HG03520 (cell line): ENCODE measurements around the gene NAT8L.

Experiments
- ATAC-seq: cut with Tn5 transposase; IDR thresholded peaks from one replicate; pipeline ENCODE4 v1.9.1; 2021; ENCODE audit warnings: mild to moderate bottlenecking, moderate library complexity; ENCODE audit not compliant: unreplicated experiment

NAT8L gene

DNA sequence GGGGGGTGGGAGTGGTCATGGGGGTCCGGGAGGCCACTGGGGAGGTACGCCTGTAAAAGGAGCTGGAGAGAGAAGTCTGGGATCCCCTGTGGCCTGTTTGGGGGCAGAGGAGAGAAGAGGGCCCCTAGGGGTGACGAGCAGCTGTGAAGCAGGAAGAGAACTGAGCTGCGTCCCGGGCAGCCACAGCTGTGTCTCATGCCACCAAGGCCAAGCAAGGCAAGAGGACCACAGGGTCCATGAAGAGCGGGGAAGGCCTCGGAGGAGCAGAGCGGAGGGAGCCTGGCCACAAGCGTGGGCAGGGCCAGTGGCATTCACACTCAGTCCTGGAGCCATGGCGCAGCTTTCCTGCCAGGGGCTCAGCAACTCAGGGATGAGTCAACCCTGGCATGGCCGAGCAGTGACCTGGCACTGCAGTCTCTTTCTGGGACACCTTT lies 13.6 kb upstream of the NAT8L start:
- ATAC-seq = no peak

DNA sequence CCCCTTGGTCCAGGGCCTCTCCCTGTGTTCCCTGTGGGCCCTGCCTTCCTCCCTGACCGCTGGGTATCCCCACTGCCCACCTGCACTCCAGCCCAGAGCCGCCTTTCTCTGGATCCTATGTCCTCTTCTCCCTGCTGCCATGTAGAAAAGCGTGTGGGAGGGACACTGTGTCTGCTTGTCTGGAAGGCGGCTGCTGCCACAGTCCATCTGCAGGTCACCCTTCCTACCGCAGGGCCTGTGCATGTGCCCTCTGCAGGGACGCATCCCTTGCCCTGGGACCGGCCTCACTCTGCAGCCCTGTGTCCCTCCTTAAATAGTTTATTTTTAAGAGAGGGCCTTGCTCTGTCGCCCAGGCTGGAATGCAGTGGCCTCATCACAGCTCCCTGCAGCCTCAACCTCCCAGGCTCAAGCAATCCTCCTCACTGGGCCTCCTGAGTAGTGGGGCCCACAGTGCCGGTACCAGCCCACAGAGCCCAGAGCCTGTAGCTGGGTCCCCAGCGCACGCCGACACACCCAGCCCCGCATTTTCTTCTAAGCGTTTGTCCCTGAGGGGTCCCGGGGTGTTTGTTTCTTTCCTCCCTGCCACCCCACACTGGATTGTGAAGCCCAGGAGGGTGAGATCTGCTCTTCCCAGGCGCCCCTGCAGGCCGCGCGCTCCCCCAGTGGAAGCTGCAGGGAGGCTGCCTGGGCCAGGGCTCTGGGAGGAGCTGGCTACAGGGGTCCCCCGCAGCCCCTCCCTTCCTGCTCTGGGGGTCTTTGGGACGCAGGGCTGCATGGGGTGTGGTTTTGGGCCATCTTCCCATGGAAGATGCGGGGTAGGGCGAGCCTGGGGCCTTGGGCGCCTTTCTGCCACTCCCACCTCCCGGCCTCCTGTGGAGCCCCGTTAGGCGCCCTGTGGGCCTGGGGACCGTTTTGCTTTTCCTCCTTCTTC lies 12.8 kb upstream of the NAT8L start:
- ATAC-seq = no peak

DNA sequence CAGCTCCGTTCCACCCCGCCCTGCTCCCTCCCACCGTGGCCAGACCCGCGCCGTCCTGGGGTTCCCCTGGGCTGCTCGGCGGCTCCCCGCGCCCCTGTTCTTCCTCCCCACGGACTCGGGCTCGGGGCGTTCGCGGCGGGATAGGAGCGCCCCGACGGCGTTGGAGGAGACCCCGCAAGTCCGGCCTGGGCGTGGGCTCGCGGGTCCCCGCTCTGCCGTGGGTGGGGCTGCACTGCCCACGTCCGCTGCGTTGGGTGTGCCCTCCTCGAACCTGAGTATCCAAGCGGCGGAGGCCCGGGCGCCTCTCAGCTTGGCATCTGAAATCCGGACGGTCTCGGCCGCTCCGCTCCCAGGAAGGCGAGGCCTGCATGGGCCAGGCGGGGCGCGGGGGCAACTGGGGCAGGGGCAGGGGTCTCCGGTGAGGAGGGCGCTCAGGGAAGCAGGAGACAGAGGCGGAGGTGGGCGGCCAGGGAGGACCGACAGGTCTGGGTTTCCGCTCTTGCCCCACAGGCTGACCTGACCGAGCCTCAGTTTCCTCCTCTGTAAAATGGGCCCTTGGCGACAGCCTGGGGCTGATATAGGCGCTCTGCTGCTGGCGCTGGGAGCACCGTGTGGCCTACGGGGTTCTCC lies 12.0 kb upstream of the NAT8L start:
- no peak for ATAC-seq

DNA sequence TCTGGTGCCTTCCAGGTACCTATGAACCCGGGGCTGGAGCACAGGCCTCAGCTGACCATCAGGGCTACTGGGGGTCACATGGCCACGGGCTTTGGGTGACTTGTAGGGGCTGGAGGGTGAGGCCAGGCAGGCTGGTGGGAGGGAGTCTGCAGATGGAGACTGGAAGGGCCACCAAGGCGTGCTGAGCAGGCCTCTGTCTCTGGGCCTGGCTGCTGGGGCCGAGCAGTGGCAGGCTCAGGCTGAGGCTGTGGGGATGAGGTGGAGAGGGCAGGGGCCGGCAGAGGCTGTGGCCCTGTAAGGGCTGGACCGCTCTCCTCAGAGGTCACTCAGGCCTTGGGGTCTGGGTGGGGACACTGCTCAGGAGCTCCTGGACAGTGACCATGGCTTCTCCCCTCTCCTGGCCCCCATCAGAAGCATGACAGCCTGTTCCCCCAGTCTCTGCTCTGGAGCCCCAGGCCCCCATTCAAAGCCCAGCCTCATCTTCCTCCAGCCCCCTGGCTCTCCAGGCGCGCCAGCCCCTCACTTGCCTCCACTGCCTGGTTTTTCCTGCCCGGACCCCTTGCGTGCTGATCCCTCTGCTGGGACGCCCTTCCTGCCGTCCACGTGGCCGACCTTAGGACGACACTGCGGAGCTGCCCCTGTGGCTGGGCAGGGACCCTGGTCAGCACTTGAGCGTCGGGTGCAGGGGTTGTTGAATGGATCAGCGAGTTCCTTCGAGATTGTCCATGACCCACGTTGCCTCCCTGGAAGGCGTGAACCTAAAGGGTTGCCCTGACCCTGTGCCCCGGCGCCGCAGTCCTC lies 11.1 kb upstream of the NAT8L start:
- no peak for ATAC-seq

DNA sequence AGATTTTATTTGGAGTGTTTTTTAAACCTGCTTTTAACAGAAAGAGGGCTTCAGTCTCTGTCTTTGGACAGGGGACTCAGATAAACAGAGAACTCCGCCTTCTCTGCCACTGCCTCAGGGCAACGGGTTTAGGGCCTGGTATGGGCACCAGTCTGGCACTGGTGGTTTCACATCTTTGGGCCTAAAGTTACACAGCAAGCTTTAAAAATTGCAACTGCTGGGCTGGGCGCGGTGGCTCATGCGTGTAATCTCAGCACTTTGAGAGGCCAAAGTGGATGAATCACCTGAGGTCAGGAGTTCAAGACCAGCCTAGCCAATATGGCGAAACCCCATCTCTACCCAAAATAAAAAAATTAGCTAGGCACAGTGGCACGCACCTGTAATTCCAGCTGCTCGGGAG lies 10.3 kb upstream of the NAT8L start:
- no peak for ATAC-seq

DNA sequence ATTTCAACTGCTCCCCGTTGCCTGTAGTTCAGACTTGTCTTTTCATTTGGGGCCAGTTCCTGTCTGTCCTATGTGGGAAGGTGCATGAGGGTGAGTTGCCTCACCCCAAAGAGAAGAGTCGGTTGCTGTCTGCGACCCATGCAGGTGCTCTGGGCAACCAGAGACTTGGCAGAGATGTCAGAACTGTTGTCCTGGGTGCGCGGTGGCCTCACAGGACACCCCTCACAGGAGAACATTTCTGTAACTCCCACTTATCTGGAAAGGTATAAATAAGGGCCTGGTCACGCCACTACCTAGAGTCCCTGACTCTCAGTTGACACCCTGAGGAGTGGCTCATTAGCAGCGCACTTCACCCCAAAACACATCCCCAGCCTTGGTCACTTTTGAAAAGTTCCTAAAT lies 9.7 kb upstream of the NAT8L start:
- no peak for ATAC-seq

DNA sequence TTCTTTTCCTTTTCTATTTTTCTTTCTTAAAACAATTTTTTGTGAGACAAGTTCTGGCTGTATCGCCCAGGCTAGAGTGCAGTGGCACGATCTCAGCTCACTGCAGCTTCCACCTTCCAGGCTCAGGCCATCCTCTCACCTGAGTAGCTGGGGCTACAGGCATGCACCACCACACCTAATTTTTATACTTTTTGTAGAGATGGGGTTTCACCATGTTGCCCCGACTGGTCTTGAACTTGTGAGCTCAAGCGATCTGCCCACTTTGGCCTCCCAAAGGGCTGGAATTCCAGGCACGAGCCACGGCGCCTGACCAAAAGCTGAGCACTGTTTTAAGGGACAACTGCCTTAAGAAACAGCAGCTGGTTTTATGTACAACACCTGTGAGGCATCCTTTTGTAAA lies 9.3 kb upstream of the NAT8L start:
- no peak for ATAC-seq

DNA sequence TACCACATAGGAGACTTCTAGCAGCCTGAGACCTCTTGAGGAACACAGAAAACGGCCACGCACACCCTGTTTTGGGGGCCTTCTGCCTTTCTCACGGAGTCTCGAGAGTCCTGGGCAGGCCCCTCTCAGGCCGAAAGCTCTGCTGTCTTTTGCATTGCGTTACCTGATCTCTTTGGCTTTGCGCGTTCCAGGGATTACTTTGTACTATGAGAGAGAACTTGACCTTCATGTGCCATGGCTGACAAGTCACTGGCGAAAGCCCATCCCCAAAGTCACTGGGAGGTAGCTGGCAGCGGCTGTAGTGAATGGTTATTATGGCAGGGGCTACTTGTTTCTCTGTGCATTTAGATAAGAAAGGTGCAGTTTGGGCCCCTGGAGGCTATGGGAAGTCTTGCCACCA lies 8.0 kb upstream of the NAT8L start:
- ATAC-seq = no peak

DNA sequence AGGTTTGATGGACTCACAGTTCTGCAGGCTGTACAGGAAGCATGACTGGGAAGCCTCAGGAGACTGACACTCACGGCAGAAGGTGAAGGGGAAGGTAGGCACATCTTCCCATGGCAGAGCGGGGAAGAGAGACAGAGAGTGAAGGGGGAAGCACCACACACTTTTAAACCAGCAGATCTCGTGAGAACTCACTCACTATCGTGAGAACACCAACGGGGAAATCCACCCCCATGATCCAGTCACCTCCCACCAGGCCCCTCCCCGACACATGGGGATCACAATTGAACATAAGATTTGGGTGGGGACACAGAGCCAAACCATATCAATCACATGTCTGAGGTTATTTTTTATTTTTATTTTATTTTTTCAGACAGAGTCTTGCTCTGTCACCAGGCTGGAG lies 4.9 kb upstream of the NAT8L start:
- ATAC-seq = no peak

DNA sequence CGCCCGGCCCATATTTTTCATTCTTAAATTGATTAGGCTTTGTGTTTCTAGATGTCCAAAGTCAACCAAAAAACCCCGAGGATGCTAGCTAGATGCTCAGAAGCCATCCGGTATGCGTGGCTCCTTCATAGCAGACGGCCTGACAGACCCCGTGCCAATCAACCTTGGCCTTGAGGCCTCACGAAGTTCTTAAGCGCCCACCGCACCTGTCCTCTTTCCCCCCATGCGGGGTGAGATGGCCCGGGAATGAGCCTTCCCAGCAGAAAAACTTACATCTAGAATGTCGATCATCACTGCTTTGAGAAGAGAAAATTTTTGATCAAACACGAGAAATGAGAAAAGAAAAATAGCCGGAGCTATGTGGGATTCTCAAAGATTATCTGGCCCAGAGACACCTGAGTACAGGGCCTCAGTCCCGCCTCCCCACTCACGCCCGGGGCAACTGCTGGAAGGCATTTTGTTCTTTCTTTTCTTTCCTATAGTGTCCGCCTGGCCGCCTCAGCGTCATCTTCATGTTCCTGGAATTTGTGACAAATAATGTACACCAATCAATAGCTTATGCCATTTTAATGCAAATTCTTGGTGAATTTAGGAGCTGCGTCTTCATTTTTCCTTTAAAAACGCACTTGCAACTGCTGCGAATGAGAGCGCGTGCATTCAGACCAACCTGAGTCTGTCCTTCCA lies 1.6 kb upstream of the NAT8L start:
- ATAC-seq = no peak

DNA sequence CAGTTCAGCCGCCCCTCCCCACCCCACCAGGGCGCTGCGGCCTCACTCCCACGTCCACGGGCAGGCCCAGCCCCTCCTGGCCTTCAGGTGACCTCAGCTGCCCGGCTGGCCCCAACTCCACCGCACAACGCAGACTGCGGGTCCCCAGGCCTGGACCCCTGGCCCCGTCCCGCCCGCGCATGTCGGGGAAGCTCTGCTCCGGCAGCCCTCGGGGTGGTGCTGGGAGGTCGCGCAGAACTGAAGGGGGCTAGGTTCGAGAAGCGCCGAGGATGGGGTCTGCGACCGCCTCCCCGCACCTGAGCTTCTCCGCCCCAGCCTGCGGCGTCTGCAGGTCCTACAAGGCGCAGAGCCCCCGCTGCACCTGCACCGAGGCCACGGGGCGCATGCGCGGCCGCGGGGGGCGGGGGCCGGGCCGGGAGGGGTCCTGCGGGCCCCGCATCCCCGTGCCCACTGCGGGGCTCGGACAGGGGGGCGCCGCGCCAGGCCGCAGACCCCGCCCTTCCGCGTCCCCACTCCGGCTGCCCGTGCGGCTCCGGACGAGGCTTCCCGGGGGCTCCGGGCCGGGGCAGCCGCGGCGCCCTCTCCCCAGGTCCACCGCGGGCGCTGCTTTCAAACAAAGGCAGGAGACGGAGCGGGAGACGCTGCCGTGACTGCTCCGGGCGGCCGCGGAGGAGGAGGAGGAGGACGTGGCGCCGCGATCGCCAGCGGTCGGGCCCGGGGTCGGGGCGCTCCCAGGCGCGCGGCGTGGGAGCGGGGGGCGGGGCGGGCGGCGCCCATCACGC lies 672 bp upstream of the NAT8L start:
- no peak for ATAC-seq

DNA sequence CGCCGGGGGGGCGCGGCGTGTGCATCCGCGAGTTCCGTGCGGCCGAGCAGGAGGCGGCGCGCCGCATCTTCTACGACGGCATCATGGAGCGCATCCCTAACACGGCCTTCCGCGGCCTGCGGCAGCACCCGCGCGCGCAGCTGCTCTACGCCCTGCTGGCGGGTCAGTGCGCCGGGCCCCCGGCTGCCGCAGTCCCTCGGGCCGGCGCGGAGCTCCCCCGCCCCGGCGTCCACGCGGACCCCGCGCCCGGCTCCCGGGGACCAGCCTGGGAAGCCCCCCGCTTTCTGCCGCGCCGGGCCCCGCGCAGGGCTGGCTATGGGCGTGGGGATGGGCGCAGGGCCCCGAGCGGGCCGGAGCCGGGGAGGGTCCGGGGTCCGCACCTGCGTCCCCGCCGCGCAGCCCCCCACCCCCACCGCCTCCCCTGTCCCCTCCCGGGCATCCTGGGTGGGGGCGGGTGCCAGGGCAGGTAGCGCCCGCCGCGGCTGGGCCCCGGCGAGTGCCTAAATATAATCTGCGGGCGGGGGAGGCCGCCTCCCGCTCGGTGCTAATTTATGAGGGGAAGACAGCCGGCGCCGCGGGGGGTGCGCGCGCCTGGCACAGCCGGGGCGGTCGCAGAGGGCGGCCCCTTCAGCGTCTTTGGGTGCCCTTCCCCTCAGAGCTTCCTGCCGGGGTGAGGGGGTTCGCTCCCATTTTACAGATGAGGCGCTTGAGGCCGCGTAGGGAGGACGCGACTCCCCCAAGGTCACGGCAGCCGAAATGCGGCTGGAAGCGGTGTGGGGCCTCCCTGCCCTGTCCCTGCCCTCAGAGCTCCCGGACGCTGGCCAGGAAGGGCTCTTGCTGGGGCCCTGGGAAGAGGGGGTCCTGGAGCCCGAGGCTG lies 837 bp downstream of the NAT8L start:
- no peak for ATAC-seq

DNA sequence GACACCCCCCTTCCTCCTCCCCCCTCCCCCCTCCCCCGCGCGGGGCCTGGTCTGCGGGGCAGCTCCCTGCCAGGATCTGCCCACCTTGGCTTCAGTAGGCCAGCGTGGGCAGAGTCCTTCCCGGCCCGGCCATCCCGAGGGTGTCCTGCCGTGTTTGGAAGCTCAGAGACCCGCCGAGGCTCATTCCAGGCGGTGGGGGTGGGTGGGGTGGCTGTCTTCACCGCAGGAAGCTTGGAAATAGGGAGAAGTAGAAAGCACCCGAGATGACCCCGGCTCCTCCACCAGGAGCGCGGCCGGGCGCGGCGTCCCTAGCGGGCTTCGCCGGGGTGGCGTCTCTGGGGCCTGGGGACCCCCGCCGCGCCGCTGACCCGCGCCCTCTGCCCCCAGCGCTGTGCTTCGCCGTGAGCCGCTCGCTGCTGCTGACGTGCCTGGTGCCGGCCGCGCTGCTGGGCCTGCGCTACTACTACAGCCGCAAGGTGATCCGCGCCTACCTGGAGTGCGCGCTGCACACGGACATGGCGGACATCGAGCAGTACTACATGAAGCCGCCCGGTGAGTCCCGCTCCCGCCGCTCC lies 1.6 kb downstream of the NAT8L start:
- no peak for ATAC-seq

DNA sequence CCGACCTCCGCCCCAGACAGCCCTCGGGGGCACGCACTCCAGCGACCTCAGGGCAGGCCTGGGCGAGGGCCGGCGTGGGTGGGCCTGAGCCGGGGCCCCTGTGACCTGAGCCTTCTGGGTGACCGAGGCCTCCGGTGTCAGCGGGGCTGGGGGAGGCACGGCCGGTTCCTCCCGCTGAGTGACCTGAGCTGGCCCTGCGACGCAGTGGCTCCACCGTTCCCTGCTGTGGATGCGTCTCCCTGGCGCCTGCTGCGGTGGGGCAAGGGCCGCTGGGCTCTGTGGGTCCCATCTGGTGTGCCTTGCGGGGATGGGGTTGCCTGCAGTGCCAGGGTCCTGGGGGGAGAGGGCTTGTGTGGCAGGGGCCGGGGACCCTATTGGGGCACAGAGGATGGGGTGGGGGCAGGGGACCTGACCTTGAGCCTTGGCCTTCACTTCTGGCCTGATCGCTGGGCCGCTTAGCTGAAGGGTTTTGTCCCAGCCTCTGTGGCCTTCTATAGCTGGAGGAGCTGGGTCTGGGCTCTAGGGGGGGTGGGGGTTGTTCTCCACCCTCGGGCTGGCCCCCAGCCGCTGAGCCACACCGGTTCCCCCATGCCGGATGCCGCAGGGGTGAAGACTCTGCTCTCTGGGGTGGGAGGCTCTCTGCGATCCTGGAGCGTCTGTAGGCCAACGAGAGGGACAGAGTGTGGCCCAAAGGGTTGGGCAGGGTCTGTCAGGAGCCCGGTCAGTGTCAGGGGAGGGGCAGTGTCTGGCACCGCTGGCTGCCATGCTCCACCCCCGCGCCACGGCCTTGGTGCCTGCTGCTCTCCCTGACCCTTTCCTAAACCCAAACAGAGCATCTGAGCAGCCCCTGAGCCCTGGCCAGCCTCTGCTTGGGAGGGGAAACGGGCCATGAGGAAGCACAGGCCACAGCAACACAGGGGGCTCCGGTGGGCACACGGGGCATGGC lies 2.3 kb downstream of the NAT8L start:
- no peak for ATAC-seq

DNA sequence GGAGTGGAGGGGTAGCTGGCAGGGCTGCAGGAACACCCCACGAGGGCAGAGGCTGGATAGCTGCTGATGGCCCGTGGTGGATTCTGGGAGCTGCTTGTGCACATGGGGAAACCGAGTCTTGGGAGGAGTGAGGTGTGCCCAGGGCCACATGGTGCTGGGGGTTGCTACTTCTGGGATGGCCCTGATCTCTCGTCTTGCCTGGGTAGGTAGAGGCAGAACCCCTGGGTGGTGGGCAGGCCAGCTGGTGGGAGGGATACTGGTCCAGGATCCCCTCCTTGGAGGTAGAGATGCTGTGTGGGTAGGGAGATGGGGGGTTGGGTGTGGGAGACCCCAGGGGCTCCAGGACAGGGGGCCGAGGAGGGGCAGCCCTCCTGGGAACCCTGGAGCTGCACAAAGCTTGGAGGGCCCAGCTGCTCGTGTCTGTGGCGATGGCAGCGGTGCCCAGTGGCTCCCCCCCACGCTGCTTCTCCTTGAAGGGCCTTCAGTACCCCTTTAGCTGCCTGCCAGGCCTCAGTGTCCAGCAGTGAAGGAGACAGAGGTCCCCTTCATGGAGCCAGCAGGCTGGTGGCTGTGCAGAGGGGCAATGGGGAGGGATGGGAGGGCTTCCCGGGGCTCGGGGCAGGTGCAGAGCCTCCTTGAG lies 3.2 kb downstream of the NAT8L start:
- ATAC-seq = no peak

DNA sequence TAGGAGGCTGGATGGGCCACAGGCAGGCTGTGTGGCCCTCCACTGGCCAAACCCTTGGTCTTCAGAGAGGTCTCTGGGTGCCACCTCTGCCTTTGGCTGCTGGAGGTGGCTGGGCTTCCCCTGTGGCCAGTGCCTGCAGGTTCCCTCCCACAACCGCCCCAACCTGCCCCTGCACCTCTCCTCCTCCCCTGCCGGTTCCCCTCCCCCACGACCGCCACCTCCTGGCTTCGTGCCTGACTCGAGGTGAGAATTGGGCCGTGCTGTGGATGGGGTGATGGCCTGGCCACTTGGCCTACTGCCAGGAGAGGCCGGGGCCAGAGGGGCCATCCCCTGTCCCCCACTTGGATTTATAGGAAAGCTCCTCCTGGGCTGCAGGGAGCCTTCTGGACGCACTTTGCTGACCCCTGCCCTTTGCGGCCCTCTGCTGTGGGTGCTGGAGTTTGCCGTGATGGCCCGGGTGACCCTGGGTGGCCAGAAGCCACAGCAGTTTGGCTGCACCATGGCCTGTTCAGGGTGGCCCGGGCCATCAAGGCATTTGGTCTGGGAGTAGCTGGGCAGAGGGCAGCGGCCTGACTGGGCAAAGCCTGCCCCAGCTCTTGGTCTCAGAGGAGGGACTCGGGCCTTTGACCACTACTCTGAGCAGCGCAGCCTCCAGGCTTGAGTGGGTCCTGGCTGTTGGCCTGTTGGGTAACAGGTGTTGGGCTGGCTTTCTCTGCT lies 3.8 kb downstream of the NAT8L start:
- no peak for ATAC-seq
